Measurements from ENCODE around the gene CLK3.
"Not testable (repeated sequence)": the region's sequence is repeated elsewhere in the genome, so short reads cannot be mapped to it uniquely, and the experiment has no call there.

Gene CLK3

GRCh38 chr15:74615508-74616365 is at the start of gene CLK3:
Gene CLK3, plus strand, starts transcription at chr15:74615836. Its CDS starts 3,361 bp downstream, at chr15:74619197.
- DNase-seq, result peak; percentile 99

DNA sequence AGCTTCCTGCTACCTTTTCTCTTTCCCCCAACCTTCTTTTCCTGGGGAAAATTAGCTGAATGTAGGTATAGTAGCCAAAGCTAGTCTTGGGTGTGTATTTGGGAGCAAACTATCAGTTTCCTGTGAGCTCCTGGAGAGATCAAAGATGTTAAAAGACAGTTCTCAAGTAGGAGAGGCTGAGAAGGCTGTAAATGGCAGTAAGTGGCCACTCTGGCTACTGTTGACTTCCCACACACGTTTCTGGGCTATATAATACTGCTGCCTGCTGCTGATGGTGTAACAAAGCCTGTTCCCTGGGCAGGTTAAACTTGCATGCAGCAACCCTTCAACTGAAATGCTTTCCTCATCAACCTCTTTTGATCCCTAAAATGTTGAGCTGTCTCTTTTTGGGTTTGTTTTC is 47.0 kb upstream of the CLK3 start:
- no peak for DNase-seq

DNA sequence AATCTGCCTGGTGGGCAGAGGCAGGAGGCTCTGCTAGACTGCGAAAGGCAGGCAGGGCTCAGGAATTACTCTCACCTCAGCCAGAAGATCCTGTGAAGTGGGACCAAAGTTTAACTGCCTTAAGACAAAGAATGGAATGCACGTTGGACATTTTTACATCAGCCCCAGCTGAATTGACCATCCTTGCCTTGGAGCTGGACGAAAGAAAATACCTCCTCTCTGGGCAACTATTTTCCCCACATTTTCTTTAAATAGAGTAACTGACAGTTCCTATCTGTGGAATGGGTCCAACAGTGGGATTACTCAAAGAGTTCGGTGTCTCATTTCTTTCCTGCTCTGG is 45.9 kb upstream of the CLK3 start:
- DNase-seq, result no peak

- DNase-seq, result no peak
These were observed 44.4 kb upstream of the CLK3 start for GRCh38 chr15:74571191-74571590.

DNA sequence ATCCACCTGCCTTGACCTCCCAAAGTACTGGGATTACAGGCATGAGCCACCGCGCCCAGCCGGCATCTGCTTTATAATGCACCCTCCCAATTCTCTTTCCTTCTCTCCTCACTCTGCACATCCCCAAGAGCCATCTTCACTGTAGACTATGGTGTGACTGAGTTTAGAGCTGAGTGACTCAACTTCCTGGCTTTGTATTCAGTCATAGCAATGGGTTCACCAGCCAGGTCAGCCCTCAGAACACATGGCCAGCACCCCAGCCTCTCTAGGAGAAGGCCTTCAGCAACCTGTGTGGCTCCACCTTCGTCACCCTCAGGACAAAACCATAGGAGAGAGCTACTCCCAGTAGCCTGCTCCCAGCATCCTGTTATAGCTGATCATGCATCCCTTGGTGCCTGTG is 41.6 kb upstream of the CLK3 start:
- DNase-seq, result no peak

DNA sequence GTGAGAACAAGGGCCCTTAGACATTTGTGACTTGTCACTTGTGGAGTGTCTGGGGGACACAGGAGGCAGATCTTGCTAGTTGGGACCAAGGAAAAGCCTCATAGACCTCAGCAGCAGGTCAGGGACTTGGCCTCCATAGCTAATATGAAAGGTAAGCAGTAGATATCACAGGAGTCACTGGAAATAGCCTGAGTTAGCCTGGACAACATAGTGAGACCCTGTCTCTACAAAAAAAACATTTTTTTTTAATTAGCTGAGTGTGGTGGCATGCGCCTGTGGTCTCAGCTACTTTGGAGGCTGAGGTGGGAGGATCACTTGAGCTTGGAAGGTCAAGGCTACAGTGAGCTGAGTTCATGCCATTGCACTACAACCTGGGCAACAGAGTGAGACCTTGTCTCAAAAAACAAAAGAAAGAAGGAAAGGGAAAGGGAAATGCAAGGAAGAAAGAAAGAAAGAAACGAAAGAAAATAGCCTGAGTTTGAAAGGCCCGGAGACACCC is 37.1 kb upstream of the CLK3 start:
- no peak for DNase-seq

DNA sequence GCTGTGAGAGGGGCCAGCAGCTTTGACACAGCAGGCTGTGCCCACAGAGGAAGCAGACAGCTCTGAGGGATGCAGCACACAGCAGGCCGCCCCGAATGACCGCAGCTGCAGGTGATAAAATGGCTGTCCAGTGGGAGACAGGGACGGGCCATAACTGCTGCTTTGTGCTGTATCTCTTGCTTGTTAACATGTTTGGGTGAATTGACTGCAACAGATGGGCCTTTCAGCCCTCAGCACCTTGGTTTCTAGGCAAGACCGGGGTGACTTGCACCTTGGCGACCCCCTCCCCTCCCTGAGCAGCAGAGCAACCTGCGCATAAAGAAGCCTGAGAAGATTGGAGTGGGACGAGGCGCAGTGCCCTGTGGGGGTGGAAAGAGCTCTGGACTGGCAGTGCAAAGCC is 36.6 kb upstream of the CLK3 start:
- DNase-seq, result no peak

GRCh38 chr15:74580538-74581350 is 34.9 kb upstream of the CLK3 start:
- DNase-seq, result no peak

- DNase-seq, result no peak
These were observed 31.4 kb upstream of the CLK3 start for GRCh38 chr15:74584204-74584603.

DNA sequence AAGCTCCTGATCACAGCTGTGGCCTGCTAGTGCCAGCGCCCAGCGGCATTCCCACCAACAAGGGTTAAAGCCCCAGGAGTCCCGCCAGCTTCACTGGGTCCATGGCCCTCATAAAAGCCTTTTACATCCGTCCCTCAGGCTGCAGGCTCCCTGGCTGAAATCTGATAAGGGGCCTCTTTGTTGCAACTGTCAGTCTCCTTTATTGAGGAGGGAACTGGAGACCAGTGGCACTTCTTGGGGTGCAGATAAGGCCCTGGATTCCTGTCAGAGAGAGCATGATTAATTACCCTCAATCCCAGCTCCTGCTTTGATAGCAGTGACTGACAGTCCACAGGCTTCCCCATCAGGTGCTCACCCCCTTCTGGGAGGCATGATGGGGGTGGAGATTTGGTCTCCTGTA is 30.9 kb upstream of the CLK3 start:
- DNase-seq, result no peak

- DNase-seq, result no peak
These were observed 30.4 kb upstream of the CLK3 start for GRCh38 chr15:74585191-74585590.

GRCh38 chr15:74585857-74586256 is 29.8 kb upstream of the CLK3 start:
- no peak for DNase-seq

- no peak for DNase-seq
These were observed 25.8 kb upstream of the CLK3 start for GRCh38 chr15:74589826-74590225.

- no peak for DNase-seq
These were observed 23.4 kb upstream of the CLK3 start for GRCh38 chr15:74592222-74592621.

- DNase-seq, result no peak
These were observed 22.5 kb upstream of the CLK3 start for GRCh38 chr15:74593122-74593521.

DNA sequence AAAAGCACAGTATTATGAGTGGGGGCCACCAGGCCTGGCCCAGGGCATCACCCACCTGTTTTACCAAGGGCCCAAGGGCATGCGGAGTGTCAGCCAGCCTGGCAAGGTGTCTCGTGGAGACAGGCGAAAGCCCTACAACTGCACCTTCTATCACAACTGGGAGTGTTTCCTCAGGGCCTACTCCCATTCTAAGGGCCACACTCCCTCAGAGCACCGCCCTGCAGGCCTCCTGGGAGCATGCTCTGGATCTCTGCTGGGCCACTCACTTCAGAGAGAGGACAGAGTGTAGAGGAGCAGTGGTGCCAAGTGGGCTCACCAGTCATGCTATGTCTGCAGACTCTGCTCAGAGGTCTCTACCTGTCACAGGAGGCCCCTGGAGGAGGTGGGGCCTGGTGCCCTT is 21.2 kb upstream of the CLK3 start:
- no peak for DNase-seq

- no peak for DNase-seq
These were observed 20.4 kb upstream of the CLK3 start for GRCh38 chr15:74595271-74595670.

GRCh38 chr15:74596736-74597135 is 18.9 kb upstream of the CLK3 start:
- not testable (repeated sequence) for DNase-seq

GRCh38 chr15:74597146-74597705 is 18.4 kb upstream of the CLK3 start:
- not testable (repeated sequence) for DNase-seq

DNA sequence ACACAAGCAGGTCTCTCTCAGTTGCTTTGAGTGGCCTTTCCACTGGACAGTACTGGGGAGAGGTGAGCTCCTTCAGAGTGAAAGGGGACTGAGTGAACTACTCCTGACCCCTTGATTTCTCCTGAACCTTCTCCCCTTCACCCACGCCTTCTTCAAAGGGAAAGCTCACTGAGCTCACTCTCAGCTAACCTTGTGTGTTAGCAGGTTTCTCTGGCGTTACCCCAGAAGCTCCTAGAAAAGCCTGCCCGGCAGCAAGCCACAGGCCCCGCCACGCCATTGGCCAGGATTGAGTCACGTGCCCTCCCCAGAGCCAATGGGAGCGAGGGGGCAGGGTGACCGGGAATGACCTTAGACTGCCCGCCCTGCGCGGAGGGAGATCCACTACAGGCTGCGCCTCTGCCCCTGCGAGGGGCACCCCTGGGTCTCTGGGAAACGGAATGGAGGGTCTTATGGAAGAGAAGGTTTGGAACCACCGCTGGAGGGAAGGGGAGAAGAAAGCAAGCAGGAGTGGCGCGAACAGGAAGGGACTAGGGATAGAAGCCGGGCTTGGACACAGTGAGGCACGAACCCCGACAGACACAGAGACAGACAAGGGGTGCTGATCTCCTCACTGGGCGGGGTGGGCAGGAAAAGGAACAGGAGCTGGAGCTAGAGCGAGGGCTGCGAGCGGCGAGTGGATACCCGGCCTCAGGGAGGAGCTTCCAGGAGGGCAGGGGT is 17.4 kb upstream of the CLK3 start:
- DNase-seq, result peak; percentile 94

DNA sequence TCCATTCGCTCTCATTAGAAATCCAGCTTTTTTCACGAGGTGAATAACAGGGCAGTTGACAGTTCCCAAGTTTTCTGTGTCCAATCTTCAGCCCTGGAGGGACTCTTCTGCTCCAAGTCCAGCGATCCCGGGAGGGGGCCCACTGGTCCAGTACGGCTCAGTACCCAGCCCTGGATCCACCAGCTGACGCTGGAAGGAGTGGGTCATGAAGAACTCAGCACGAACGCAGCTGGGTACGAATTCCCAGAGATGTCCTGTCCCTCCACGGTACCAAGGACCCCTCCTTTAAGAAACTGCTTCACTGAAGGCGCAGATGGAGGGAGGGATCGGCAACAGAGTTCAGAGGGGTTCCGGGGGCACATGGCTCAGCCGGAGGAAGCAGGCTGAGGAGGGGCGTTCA is 16.5 kb upstream of the CLK3 start:
- DNase-seq, result peak; percentile 53

- no peak for DNase-seq
These were observed 12.4 kb upstream of the CLK3 start for GRCh38 chr15:74603026-74603788.

All from activated CD8-positive, alpha-beta memory T cell treated with anti-CD3 and anti-CD28 coated beads, Interleukin-2, amount 50 U/mL, for 48 hours (primary cell).